Neural progenitor cell (in vitro differentiated cells): Measurements from ENCODE around the gene HS3ST4. TPM values are rescaled to one million over a fixed set of nuclear protein-coding genes. Genes with fewer than 3 reads are reported as not detected.

Experiments
- DNase-seq: peaks from one replicate; pipeline ENCODE4 v3.0.0-alpha.2; 2016; ENCODE audit warnings: low spot score
- H2AFZ ChIP-seq: fragments of 200-600 bp; sonication (generic); replicated peaks from 2 replicates; pipeline ENCODE4 v1.6.1; 2016; ENCODE audit warnings: antibody characterized with exemption
- H3F3A ChIP-seq: fragments of 200-600 bp; sonication (generic); 2 replicates; pipeline ENCODE4 v1.6.1; 2016; ENCODE audit warnings: antibody characterized with exemption, low read depth
- H3K27ac ChIP-seq: fragments of 200-600 bp; sonication (generic); 2 replicates; pipeline ENCODE4 v1.5.1; 2016; ENCODE audit warnings: mild to moderate bottlenecking
- H3K27me3 ChIP-seq: fragments of 200-600 bp; sonication (generic); 2 replicates; pipeline ENCODE4 v1.6.1; 2016; ENCODE audit warnings: mild to moderate bottlenecking, moderate library complexity
- H3K36me3 ChIP-seq: fragments of 200-600 bp; sonication (generic); 2 replicates; pipeline ENCODE4 v1.5.1; 2016
- H3K4me1 ChIP-seq: fragments of 200-600 bp; sonication (generic); 2 replicates; pipeline ENCODE4 v1.6.1; 2016; ENCODE audit warnings: mixed run types
- H3K4me2 ChIP-seq: fragments of 200-600 bp; sonication (generic); 2 replicates; pipeline ENCODE4 v1.6.1; 2016
- H3K4me3 ChIP-seq: fragments of 200-600 bp; sonication (generic); 2 replicates; pipeline ENCODE4 v1.5.1; 2016
- H3K79me2 ChIP-seq: fragments of 200-600 bp; sonication (generic); 2 replicates; pipeline ENCODE4 v1.6.1; 2016; ENCODE audit warnings: low read depth
- H3K9ac ChIP-seq: fragments of 200-600 bp; sonication (generic); 2 replicates; pipeline ENCODE4 v1.6.1; 2016
- H3K9me3 ChIP-seq: fragments of 200-600 bp; sonication (generic); 2 replicates; pipeline ENCODE4 v1.5.1; 2016; ENCODE audit warnings: low read depth
- H4K20me1 ChIP-seq: fragments of 200-600 bp; sonication (generic); 2 replicates; pipeline ENCODE4 v1.6.1; 2016; ENCODE audit warnings: low read depth
- H3K27ac Mint-ChIP-seq: 3 replicates; pipeline ENCODE4 v1.8.0; 2021; ENCODE audit warnings: mixed read lengths
- H3K27me3 Mint-ChIP-seq: 2 replicates; pipeline ENCODE4 v1.8.0; 2022; ENCODE audit warnings: low read depth, mild to moderate bottlenecking, inconsistent platforms, moderate library complexity, mixed read lengths; ENCODE audit not compliant: insufficient read depth
- H3K36me3 Mint-ChIP-seq: 3 replicates; pipeline ENCODE4 v1.8.0; 2021; ENCODE audit warnings: mixed read lengths
- H3K4me1 Mint-ChIP-seq: 3 replicates; pipeline ENCODE4 v1.8.0; 2021; ENCODE audit warnings: mixed read lengths
- H3K4me3 Mint-ChIP-seq: 3 replicates; pipeline ENCODE4 v1.8.0; 2021; ENCODE audit warnings: mild to moderate bottlenecking, moderate library complexity, mixed read lengths
- H3K9me3 Mint-ChIP-seq: 3 replicates; pipeline ENCODE4 v1.8.0; 2020; ENCODE audit warnings: mixed read lengths
- CTCF ChIP-seq: fragments of 200-600 bp; sonication (generic); IDR thresholded peaks from 2 replicates; pipeline ENCODE4 v1.5.1; 2017; ENCODE audit warnings: antibody characterized with exemption, mild to moderate bottlenecking
- EZH2 ChIP-seq: fragments of 200-600 bp; sonication (generic); IDR thresholded peaks from 2 replicates; pipeline ENCODE4 v1.6.1; 2017; ENCODE audit warnings: antibody characterized with exemption, mild to moderate bottlenecking, moderate library complexity
- EZH2phosphoT487 ChIP-seq: fragments of 200-600 bp; sonication (generic); IDR thresholded peaks from 2 replicates; pipeline ENCODE4 v1.6.1; 2017; ENCODE audit warnings: antibody characterized with exemption
- total RNA-seq: library from RNA; depleted of rRNA; stranded (reverse); fragments of >200 nt; gene quantifications from 2 replicates; pipeline ENCODE4 v1.2.3, GENCODE V29; 2015; ENCODE audit warnings: low replicate concordance

HS3ST4 gene
- total RNA-seq, 1 donor from 2014 or later: 2.5 TPM

GRCh38 chr16:25957707-25958106 is 265.9 kb downstream of the HS3ST4 start:
- H3K27me3 Mint-ChIP-seq: peaks cover 15% of the 10 kb centered on the region
- H3K79me2 ChIP-seq: no peaks in the 10 kb centered on the region
- H4K20me1 ChIP-seq: no peaks in the 10 kb centered on the region
- H3K4me1 ChIP-seq: no peaks in the 10 kb centered on the region
- no peak overlapping the region for H3K27ac Mint-ChIP-seq
- H3K9me3 ChIP-seq: no peaks in the 10 kb centered on the region
- H3K4me1 Mint-ChIP-seq: peaks cover 8% of the 10 kb centered on the region
- H3K36me3 Mint-ChIP-seq: peaks cover 15% of the 10 kb centered on the region
- TF ChIP-seq EZH2 (no peak), EZH2phosphoT487 (no peak), CTCF (no peak)
- H3K4me2 ChIP-seq: no peak overlapping the region
- H2AFZ ChIP-seq: no peak overlapping the region
- no peaks in the 10 kb centered on the region for H3K36me3 ChIP-seq
- H3K9ac ChIP-seq: no peak overlapping the region
- no peaks in the 10 kb centered on the region for H3F3A ChIP-seq
- DNase-seq: no peak
- no peak overlapping the region for H3K4me3 Mint-ChIP-seq
- H3K9me3 Mint-ChIP-seq: peaks cover 36% of the 10 kb centered on the region
- H3K4me3 ChIP-seq: no peak overlapping the region
- H3K27ac ChIP-seq: no peak overlapping the region
- peaks cover 39% of the 10 kb centered on the region for H3K27me3 ChIP-seq

- Mint-ChIP-seq H3K27ac (no peak overlapping the region), H3K4me3 (no peak overlapping the region), H3K4me1 (no peaks in the 10 kb centered on the region), H3K9me3 (peaks cover 31% of the 10 kb centered on the region), H3K36me3 (peaks cover 14% of the 10 kb centered on the region), H3K27me3 (peaks cover 17% of the 10 kb centered on the region)
- no peaks in the 10 kb centered on the region for H3K9me3 ChIP-seq
- H2AFZ ChIP-seq: no peak overlapping the region
- no peak overlapping the region for H3K27ac ChIP-seq
- no peaks in the 10 kb centered on the region for H4K20me1 ChIP-seq
- H3F3A ChIP-seq: no peaks in the 10 kb centered on the region
- DNase-seq: no peak
- no peak for TF ChIP-seq CTCF
- no peak for TF ChIP-seq EZH2
- no peak for TF ChIP-seq EZH2phosphoT487
- no peak overlapping the region for H3K4me3 ChIP-seq
- H3K36me3 ChIP-seq: no peaks in the 10 kb centered on the region
- peaks cover 24% of the 10 kb centered on the region for H3K27me3 ChIP-seq
- no peak overlapping the region for H3K4me2 ChIP-seq
- H3K79me2 ChIP-seq: no peaks in the 10 kb centered on the region
- H3K4me1 ChIP-seq: no peaks in the 10 kb centered on the region
- H3K9ac ChIP-seq: no peak overlapping the region
Measured at GRCh38 chr16:25959221-25959620, 267.5 kb downstream of the HS3ST4 start.

GRCh38 chr16:25966172-25967097 is 274.7 kb downstream of the HS3ST4 start:
- Mint-ChIP-seq H3K4me1 (no peaks in the 10 kb centered on the region), H3K36me3 (no peaks in the 10 kb centered on the region), H3K27ac (no peak overlapping the region), H3K4me3 (no peak overlapping the region), H3K27me3 (peaks cover 19% of the 10 kb centered on the region), H3K9me3 (no peaks in the 10 kb centered on the region)
- Histone ChIP-seq H3K9ac (no peak overlapping the region), H3K79me2 (no peaks in the 10 kb centered on the region), H3K9me3 (no peaks in the 10 kb centered on the region), H3K4me2 (no peak overlapping the region), H3K27ac (no peak overlapping the region), H3K4me3 (no peak overlapping the region), H3K27me3 (no peaks in the 10 kb centered on the region), H2AFZ (no peak overlapping the region), H3K36me3 (no peaks in the 10 kb centered on the region), H3F3A (no peaks in the 10 kb centered on the region), H4K20me1 (no peaks in the 10 kb centered on the region), H3K4me1 (no peaks in the 10 kb centered on the region)
- no peak for DNase-seq
- TF ChIP-seq EZH2 (no peak), EZH2phosphoT487 (no peak), CTCF (no peak)
